Activated CD4-positive, alpha-beta T cell treated with anti-CD3 and anti-CD28 coated beads, Interleukin-10, Interleukin-2, amounts not matched to agents 100 ng/mL and 50 ng/mL, durations not matched to agents 16 hours and 8 hours (primary cell): Measurements from ENCODE around the gene IPO11.
"Not testable (repeated sequence)": the region's sequence is repeated elsewhere in the genome, so short reads cannot be mapped to it uniquely, and the experiment has no call there.

Experiments used
- DNase-seq: peaks from one replicate; pipeline ENCODE4 v3.0.0-alpha.2; 2020

IPO11 gene

GRCh38 chr5:62607615-62608014, 195.1 kb downstream of the IPO11 start:
- DNase-seq, result no peak

GRCh38 chr5:62608529-62609511, 196.3 kb downstream of the IPO11 start:
- no peak for DNase-seq

GRCh38 chr5:62614355-62614754, 201.8 kb downstream of the IPO11 start:
- DNase-seq, result no peak

- DNase-seq, result no peak
Measured at GRCh38 chr5:62616615-62617277, 204.2 kb downstream of the IPO11 start.

- no peak for DNase-seq
Measured at GRCh38 chr5:62617943-62618342, 205.4 kb downstream of the IPO11 start.

- no peak for DNase-seq
Measured at GRCh38 chr5:62620761-62621160, 208.2 kb downstream of the IPO11 start.

- no peak for DNase-seq
Measured at GRCh38 chr5:62621280-62621679, 208.7 kb downstream of the IPO11 start.

- no peak for DNase-seq
Measured at GRCh38 chr5:62623271-62623670, 210.7 kb downstream of the IPO11 start.

GRCh38 chr5:62624436-62624835, 211.9 kb downstream of the IPO11 start:
- not testable (repeated sequence) for DNase-seq

- DNase-seq, result no peak
Measured at GRCh38 chr5:62626534-62626933, 214.0 kb downstream of the IPO11 start.

- DNase-seq, result no peak
Measured at GRCh38 chr5:62627121-62627520, 214.6 kb downstream of the IPO11 start.

- DNase-seq, result no peak
Measured at GRCh38 chr5:62627901-62628300, 215.3 kb downstream of the IPO11 start.

GRCh38 chr5:62631909-62632580, 219.5 kb downstream of the IPO11 start:
- no peak for DNase-seq

GRCh38 chr5:62633243-62633642, 220.7 kb downstream of the IPO11 start:
- DNase-seq, result no peak

GRCh38 chr5:62640446-62640845, 227.9 kb downstream of the IPO11 start:
- DNase-seq, result no peak

GRCh38 chr5:62642468-62642867, 229.9 kb downstream of the IPO11 start:
- no peak for DNase-seq

GRCh38 chr5:62643556-62644451, 231.2 kb downstream of the IPO11 start:
- DNase-seq, result no peak

GRCh38 chr5:62645223-62645622, 232.7 kb downstream of the IPO11 start:
- no peak for DNase-seq

GRCh38 chr5:62647241-62647640, 234.7 kb downstream of the IPO11 start:
- no peak for DNase-seq

GRCh38 chr5:62649025-62649424, 236.5 kb downstream of the IPO11 start:
- no peak for DNase-seq

- no peak for DNase-seq
Measured at GRCh38 chr5:62649476-62650113, 237.0 kb downstream of the IPO11 start.

GRCh38 chr5:62650197-62650596, 237.6 kb downstream of the IPO11 start:
- DNase-seq, result no peak
